ENCODE results near the gene MOAP1. TPM values are rescaled to one million over a fixed set of nuclear protein-coding genes. Genes with fewer than 3 reads are reported as not detected.

The MOAP1 gene
- total and polyA plus RNA-seq, 2 of the 8 experiments (the other 6 are each of a cell fraction or from before 2014, with no cell fraction given), result 18.3 to 20.1 TPM

- H3K27me3 ChIP-seq (replicated peaks in 1 of 4; ENCODE audit: control insufficient read depth in 3 of 4, extremely low read depth in 1 of 4, insufficient read depth in 3 of 4, low read length in 3 of 4), result no peaks in the 10 kb centered on the region; a peak in 1 of 7 replicates
- H4K5ac ChIP-seq (ENCODE audit: insufficient read length, low read depth, low read length), result no peak overlapping the region
- H3K9ac ChIP-seq (replicated peaks in 1 of 4; ENCODE audit: extremely low read depth in 1 of 4, low read depth in 3 of 4, low read length in 3 of 4), result no peak overlapping the region
- no peaks in the 10 kb centered on the region for H3K79me1 ChIP-seq (ENCODE audit: low read depth, low read length)
- H3K4ac ChIP-seq (replicated peaks; ENCODE audit: insufficient read length, low read depth, low read length), result no peak overlapping the region
- no peak overlapping the region for H2BK20ac ChIP-seq (ENCODE audit: low read length)
- DNase-seq (ENCODE audit: low read depth in 1 of 2, low spot score in 2 of 2) (no peak), FAIRE-seq (no peak)
- H4K91ac ChIP-seq (replicated peaks; ENCODE audit: insufficient read length, low read length), result no peak overlapping the region
- H3K14ac ChIP-seq (ENCODE audit: insufficient read length), result no peak overlapping the region
- no peaks in the 10 kb centered on the region for H3K36me3 ChIP-seq (ENCODE audit: control insufficient read depth in 2 of 4, insufficient read depth in 4 of 4, low read length in 3 of 4)
- no peak overlapping the region for H3K4me3 ChIP-seq (ENCODE audit: extremely low read depth in 1 of 4, insufficient read depth in 2 of 4, low read depth in 3 of 4, low read length in 4 of 4)
- 89% methylated on average over 2 of the region's 2 CpGs; no CpG with 5 or more reads in 1 of the 2 experiments for WGBS, 2 experiments (ENCODE audit: extremely low coverage in 1 of 2, insufficient coverage in 1 of 2, insufficient read length in 1 of 2, insufficient replicate concordance in 2 of 2, low coverage in 1 of 2, low lambda C conversion rate in 2 of 2, missing lambda C conversion rate in 1 of 2)
- no peak overlapping the region for H2BK5ac ChIP-seq (ENCODE audit: low read depth, low read length)
- H2BK15ac ChIP-seq (ENCODE audit: low read length), result no peak overlapping the region
- ChIA-PET POLR2A (ENCODE audit: partially characterized antibody) (no interaction called here), CTCF (ENCODE audit: partially characterized antibody) (interaction anchor here (0.6 to 1.1 kb wide), 4 partner anchors 18 to 836 kb away, joined by 3 to 4 read pairs (median 3); no protein-coding TSS in a partner anchor)
- no peaks in the 10 kb centered on the region; a peak in 3 of 7 replicates for H3K4me1 ChIP-seq (replicated peaks in 1 of 4; ENCODE audit: control insufficient read depth in 3 of 4, insufficient read depth in 4 of 4, low read length in 3 of 4)
- H2AK5ac ChIP-seq (ENCODE audit: low read depth, low read length), result no peak overlapping the region
- H2BK120ac ChIP-seq (replicated peaks; ENCODE audit: low read depth, low read length), result no peak overlapping the region
- no peak overlapping the region for H2AFZ ChIP-seq (ENCODE audit: low read length)
- no peak overlapping the region for H3K23ac ChIP-seq (ENCODE audit: insufficient read length)
- H3K27ac ChIP-seq (ENCODE audit: low read depth, low read length), result no peak overlapping the region
- H2BK12ac ChIP-seq (ENCODE audit: low read depth, low read length), result no peak overlapping the region
- H3K79me2 ChIP-seq (ENCODE audit: control insufficient read depth in 1 of 2, insufficient read depth in 2 of 2, low read length in 2 of 2), result no peaks in the 10 kb centered on the region
- no peaks in the 10 kb centered on the region for H3K23me2 ChIP-seq (ENCODE audit: low read depth, low read length)
- no peaks in the 10 kb centered on the region for H4K20me1 ChIP-seq (replicated peaks in 1 of 2; ENCODE audit: control insufficient read depth in 1 of 2, insufficient read depth in 2 of 2, low read length in 2 of 2)
- no peaks in the 10 kb centered on the region for H3K9me3 ChIP-seq (ENCODE audit: insufficient read depth in 2 of 2, low read depth in 1 of 2, low read length in 1 of 2)
- no peak overlapping the region for H3K56ac ChIP-seq (replicated peaks; ENCODE audit: insufficient read length, low read depth, low read length)
- no peak overlapping the region for H3K18ac ChIP-seq (ENCODE audit: extremely low read depth, low read length)
- no peak overlapping the region for H3K4me2 ChIP-seq (ENCODE audit: insufficient read depth in 1 of 2, low read depth in 2 of 2, low read length in 2 of 2)
- H4K8ac ChIP-seq (ENCODE audit: extremely low read depth, insufficient read depth, low read length), result no peak overlapping the region
- no peak for TF ChIP-seq NANOG (IDR thresholded peaks at IDR 0.05; ENCODE audit: insufficient read depth, low read depth, low read length, poor library complexity, severe bottlenecking)
- no peak for TF ChIP-seq EGR1 (IDR thresholded peaks at IDR 0.05; ENCODE audit: borderline replicate concordance, low read depth, low read length)
- TF ChIP-seq POLR2A (IDR thresholded peaks at IDR 0.05; ENCODE audit: control extremely low read depth in 1 of 2, low read depth in 2 of 2, low read length in 2 of 2), result no peak
- no peak for TF ChIP-seq CREB1 (IDR thresholded peaks at IDR 0.05)
- no peak for TF ChIP-seq CEBPB (IDR thresholded peaks at IDR 0.05; ENCODE audit: low read depth, low read length)
Observed at GRCh38 chr14:93155667-93156066, 29.0 kb downstream of the MOAP1 start.
